ENCODE data around the gene COMP. TPM values are rescaled to one million over a fixed set of nuclear protein-coding genes. Genes with fewer than 3 reads are reported as not detected.

The COMP gene
- total and polyA plus RNA-seq, 10 of the 15 experiments (the other 5 are each of a cell fraction or from before 2014, with no cell fraction given), result 0.17 TPM; not detected in 9

GRCh38 chr19:18781885-18782527 lies 9.1 kb downstream of the COMP start:
- BruUV-seq (replicated peaks), result no TSS peak
- H3K27ac ChIP-seq (ENCODE audit: control insufficient read depth, insufficient read depth), result no peak overlapping the region
- H3K27me3 ChIP-seq (replicated peaks in 1 of 2; ENCODE audit: control insufficient read depth in 2 of 2, insufficient read depth in 2 of 2, low read length in 1 of 2), result no peaks in the 10 kb centered on the region; a peak in 1 of 4 replicates
- H3K4me1 ChIP-seq (ENCODE audit: control insufficient read depth, insufficient read depth, low read length), result no peaks in the 10 kb centered on the region
- 27% methylated on average over 20 of the region's 20 CpGs for WGBS (ENCODE audit: insufficient coverage, insufficient replicate concordance, low lambda C conversion rate, missing lambda C conversion rate)
- no peak for FAIRE-seq
- in situ Hi-C loops (cut with MboI) (no loop called here), intact Hi-C loops (cut with micrococcal nuclease; ENCODE audit: unreplicated experiment) (no loop called here)
- no peak overlapping the region for H3K4me3 ChIP-seq
- no peak overlapping the region for H2AFZ ChIP-seq (ENCODE audit: control insufficient read depth, low read depth, low read length)
- no peaks in the 10 kb centered on the region for H3K79me2 ChIP-seq (ENCODE audit: control insufficient read depth, insufficient read depth, low read length)
- SMC1A ChIA-PET (ENCODE audit: uncharacterized antibody, unreplicated experiment), result no interaction called here
- H4K20me1 ChIP-seq (ENCODE audit: control insufficient read depth, insufficient read depth), result no peaks in the 10 kb centered on the region
- DNase-seq (ENCODE audit: low read depth, low spot score), result no peak
- TF ChIP-seq MXI1 (IDR thresholded peaks at IDR 0.05; ENCODE audit: low read depth, low read length) (no peak), SMAD1 (IDR thresholded peaks at IDR 0.05; ENCODE audit: low read depth, partially characterized antibody) (no peak), NKRF (conservative IDR thresholded peaks at IDR 0.05) (no peak), SPI1 (IDR thresholded peaks at IDR 0.05; ENCODE audit: borderline replicate concordance, insufficient read depth, low read depth, low read length) (peak; percentile 44; the same call in 1 of the 2 replicates)
- H3K4me2 ChIP-seq (ENCODE audit: control insufficient read depth, insufficient read depth), result no peak overlapping the region
- POLR2A ChIA-PET, result no interaction called here
- H3K9me3 ChIP-seq (replicated peaks; ENCODE audit: control insufficient read depth, insufficient read depth, low read length), result no peaks in the 10 kb centered on the region; the same call in 2 of the 3 replicates
- no peaks in the 10 kb centered on the region for H3K36me3 ChIP-seq (ENCODE audit: control insufficient read depth in 2 of 2, insufficient read depth in 2 of 2, low read length in 1 of 2)
- CTCF ChIA-PET, result interaction anchor here (1.8 kb wide), 1 partner anchor 65 kb away, joined by 11 read pairs; no protein-coding TSS in a partner anchor
- RAD21 ChIA-PET (ENCODE audit: unreplicated experiment), result no interaction called here
- H3K9ac ChIP-seq (ENCODE audit: control insufficient read depth, insufficient read depth, low read length), result no peak overlapping the region
- no peak for ATAC-seq

Data from GM12878 (cell line).